ENCODE measurements around the gene UBE2O. TPM values are rescaled to one million over a fixed set of nuclear protein-coding genes. Genes with fewer than 3 reads are reported as not detected.

The UBE2O gene
- total and polyA plus RNA-seq, 2 donors (not counting 1 experiment from before 2014, with no cell fraction given): 11.5 to 12.4 TPM

- H3K4me1 ChIP-seq (ENCODE audit: control insufficient read depth, extremely low read depth, insufficient read depth, low read length): no peaks in the 10 kb centered on the region
- peak in 1 of 2 donors; percentile 47 for DNase-seq (ENCODE audit: low read depth in 2 of 2)
- H3K9ac ChIP-seq (ENCODE audit: insufficient read depth, low read length): no peak overlapping the region
- H3K27ac ChIP-seq (ENCODE audit: insufficient read depth, low read length): no peak overlapping the region
- H3K36me3 ChIP-seq (ENCODE audit: control insufficient read depth, insufficient read depth, low read length): no peaks in the 10 kb centered on the region
- no peak overlapping the region for H2AFZ ChIP-seq (ENCODE audit: low read length)
- H3K79me2 ChIP-seq (ENCODE audit: control insufficient read depth, insufficient read depth, low read length): no peaks in the 10 kb centered on the region
- no peak overlapping the region for H3K4me2 ChIP-seq (ENCODE audit: extremely low read depth, insufficient read depth, low read length)
- H4K20me1 ChIP-seq (ENCODE audit: control insufficient read depth, extremely low read depth, insufficient read depth, low read length): no peaks in the 10 kb centered on the region
- no peaks in the 10 kb centered on the region for H3K9me3 ChIP-seq (ENCODE audit: control insufficient read depth, insufficient read depth, low read depth, low read length)
- TF ChIP-seq EZH2 (IDR thresholded peaks at IDR 0.05; ENCODE audit: low read length, missing control alignments) (no peak), CTCF (conservative IDR thresholded peaks at IDR 0.05 in 1 of 2, IDR thresholded peaks at IDR 0.05 in 1 of 2; ENCODE audit: low read depth in 1 of 2, low read length in 2 of 2) (no peak)
- H3K4me3 ChIP-seq (replicated peaks in 1 of 4; ENCODE audit: control extremely low read depth in 1 of 4, insufficient read depth in 1 of 4, low read depth in 3 of 4, low read length in 4 of 4): no peak overlapping the region
- H3K27me3 ChIP-seq (ENCODE audit: control insufficient read depth, insufficient read depth, low read length): no peaks in the 10 kb centered on the region
Observed at GRCh38 chr17:76461765-76462555, 9.0 kb upstream of the UBE2O start.

- Histone ChIP-seq H3K4me2 (ENCODE audit: extremely low read depth, insufficient read depth, low read length) (no peak overlapping the region), H3K9ac (ENCODE audit: insufficient read depth, low read length) (no peak overlapping the region), H3K36me3 (ENCODE audit: control insufficient read depth, insufficient read depth, low read length) (no peaks in the 10 kb centered on the region), H3K9me3 (ENCODE audit: control insufficient read depth, insufficient read depth, low read depth, low read length) (no peaks in the 10 kb centered on the region), H3K27me3 (ENCODE audit: control insufficient read depth, insufficient read depth, low read length) (no peaks in the 10 kb centered on the region), H4K20me1 (ENCODE audit: control insufficient read depth, extremely low read depth, insufficient read depth, low read length) (no peaks in the 10 kb centered on the region), H3K27ac (ENCODE audit: insufficient read depth, low read length) (no peak overlapping the region), H3K4me3 (replicated peaks in 1 of 4; ENCODE audit: control extremely low read depth in 1 of 4, insufficient read depth in 1 of 4, low read depth in 3 of 4, low read length in 4 of 4) (no peak overlapping the region), H3K79me2 (ENCODE audit: control insufficient read depth, insufficient read depth, low read length) (no peaks in the 10 kb centered on the region), H2AFZ (ENCODE audit: low read length) (no peak overlapping the region), H3K4me1 (ENCODE audit: control insufficient read depth, extremely low read depth, insufficient read depth, low read length) (no peaks in the 10 kb centered on the region)
- TF ChIP-seq EZH2 (IDR thresholded peaks at IDR 0.05; ENCODE audit: low read length, missing control alignments) (no peak), CTCF (conservative IDR thresholded peaks at IDR 0.05 in 1 of 2, IDR thresholded peaks at IDR 0.05 in 1 of 2; ENCODE audit: low read depth in 1 of 2, low read length in 2 of 2) (no peak)
- DNase-seq (ENCODE audit: low read depth in 2 of 2): no peak
Observed at GRCh38 chr17:76459674-76460073, 6.7 kb upstream of the UBE2O start.

- H3K4me3 ChIP-seq (replicated peaks in 1 of 4; ENCODE audit: control extremely low read depth in 1 of 4, insufficient read depth in 1 of 4, low read depth in 3 of 4, low read length in 4 of 4): no peak overlapping the region
- H3K9ac ChIP-seq (ENCODE audit: insufficient read depth, low read length): no peak overlapping the region
- H3K27ac ChIP-seq (ENCODE audit: insufficient read depth, low read length): no peak overlapping the region
- no peaks in the 10 kb centered on the region for H3K9me3 ChIP-seq (ENCODE audit: control insufficient read depth, insufficient read depth, low read depth, low read length)
- no peaks in the 10 kb centered on the region for H3K27me3 ChIP-seq (ENCODE audit: control insufficient read depth, insufficient read depth, low read length)
- peak; percentile 37 to 61 for DNase-seq (ENCODE audit: low read depth in 2 of 2)
- no peaks in the 10 kb centered on the region for H3K79me2 ChIP-seq (ENCODE audit: control insufficient read depth, insufficient read depth, low read length)
- H2AFZ ChIP-seq (ENCODE audit: low read length): no peak overlapping the region
- no peaks in the 10 kb centered on the region for H3K4me1 ChIP-seq (ENCODE audit: control insufficient read depth, extremely low read depth, insufficient read depth, low read length)
- TF ChIP-seq EZH2 (IDR thresholded peaks at IDR 0.05; ENCODE audit: low read length, missing control alignments) (no peak), CTCF (conservative IDR thresholded peaks at IDR 0.05 in 1 of 2, IDR thresholded peaks at IDR 0.05 in 1 of 2; ENCODE audit: low read depth in 1 of 2, low read length in 2 of 2) (peak; percentile 65 to 73)
- H4K20me1 ChIP-seq (ENCODE audit: control insufficient read depth, extremely low read depth, insufficient read depth, low read length): no peaks in the 10 kb centered on the region
- H3K36me3 ChIP-seq (ENCODE audit: control insufficient read depth, insufficient read depth, low read length): no peaks in the 10 kb centered on the region
- no peak overlapping the region for H3K4me2 ChIP-seq (ENCODE audit: extremely low read depth, insufficient read depth, low read length)
Observed at GRCh38 chr17:76458580-76459490, 5.9 kb upstream of the UBE2O start.

Measured in fibroblast of lung (primary cell).